Panc1 (cell line): Measurements from ENCODE around the gene EXD1. TPM values are rescaled to one million over a fixed set of nuclear protein-coding genes. Genes with fewer than 3 reads are reported as not detected.
"Not testable (repeated sequence)": the region's sequence is repeated elsewhere in the genome, so short reads cannot be mapped to it uniquely, and the experiment has no call there.

Experiments used
- ATAC-seq: fragments of 200-7000 bp; cut with Tn5 transposase; 2 replicates; pipeline ENCODE4 v1.9.1; 2020; ENCODE audit warnings: mild to moderate bottlenecking, moderate library complexity
- BruUV-seq: library from RNA; stranded (reverse); fragments of 400-500 nt; replicated peaks from 2 replicates; lab custom pipeline; 2021; lab: Mats Ljungman, UMichigan
- CTCF ChIA-PET: fragments of 300-600 bp; sonication (Branson Sonifier 250); formaldehyde crosslinking; loops from one replicate; lab custom pipeline; 2022; ENCODE audit warnings: antibody characterized with exemption; lab: Charles Lee
- POLR2A ChIA-PET: fragments of 300-600 bp; sonication (Branson Sonifier 250); formaldehyde crosslinking; loops from one replicate; lab custom pipeline; 2022; ENCODE audit warnings: antibody characterized with exemption; lab: Charles Lee
- DNase-seq: peaks from one replicate; pipeline ENCODE4 v3.0.0-alpha.2; 2010; ENCODE audit warnings: low read depth, low spot score
- H3K27ac ChIP-seq: 2 replicates; pipeline ENCODE4 v1.5.1; 2011; ENCODE audit warnings: mild to moderate bottlenecking, low read length, inconsistent platforms
- H3K27me3 ChIP-seq: fragments of 200-500 bp; sonication (Bioruptor generic); 2 replicates; pipeline ENCODE4 v1.6.0; 2014; ENCODE audit warnings: low read length, inconsistent platforms; ENCODE audit not compliant: control insufficient read depth, insufficient read depth
- H3K36me3 ChIP-seq: fragments of 200-500 bp; sonication (Bioruptor generic); 2 replicates; pipeline ENCODE4 v1.5.1; 2014; ENCODE audit warnings: inconsistent platforms, mild to moderate bottlenecking, low read length, moderate library complexity; ENCODE audit not compliant: control insufficient read depth, insufficient read depth
- H3K4me1 ChIP-seq: 2 replicates; pipeline ENCODE4 v1.5.1; 2011; ENCODE audit warnings: inconsistent platforms, mild to moderate bottlenecking, low read length, moderate library complexity; ENCODE audit not compliant: control insufficient read depth, insufficient read depth
- H3K4me3 ChIP-seq, 2 experiments: 2 replicates each; pipeline ENCODE4 v1.5.1; 2011 to 2012; ENCODE audit warnings: low read depth in 2 of 2, low read length in 2 of 2, mild to moderate bottlenecking in 2 of 2, inconsistent platforms in 1 of 2, moderate library complexity in 1 of 2
- H3K9me3 ChIP-seq: fragments of 200-500 bp; sonication (Bioruptor generic); 2 replicates; pipeline ENCODE4 v1.5.1; 2014; ENCODE audit warnings: low read depth, mild to moderate bottlenecking, inconsistent platforms, low read length, moderate library complexity; ENCODE audit not compliant: control insufficient read depth, insufficient read depth
- POLR2AphosphoS5 ChIP-seq: IDR thresholded peaks from 2 replicates; pipeline ENCODE4 v1.6.1; 2012; ENCODE audit warnings: mild to moderate bottlenecking, low read depth, low read length, moderate library complexity
- SIN3A ChIP-seq: IDR thresholded peaks from 2 replicates; pipeline ENCODE4 v1.6.1; 2012; ENCODE audit warnings: low read depth, mild to moderate bottlenecking, low read length, moderate library complexity, borderline replicate concordance; ENCODE audit not compliant: insufficient read depth
- TCF7L2 ChIP-seq: IDR thresholded peaks from 2 replicates; pipeline ENCODE4 v1.6.1; 2011; ENCODE audit warnings: mild to moderate bottlenecking, low read depth, low read length, inconsistent platforms
- in situ Hi-C: cut with HindIII; loops from 2 replicates; pipeline ENCODE4 v1.10.0; 2016; ENCODE audit warnings: low sequenced_read_pairs, low pct_unique_long_range_greater_than_20kb
- intact Hi-C: fragments of 100-400 bp; cut with micrococcal nuclease; formaldehyde crosslinking; loops from one replicate; pipeline ENCODE4 v1.10.0; 2022; ENCODE audit not compliant: unreplicated experiment
- total RNA-seq: library from RNA; stranded (reverse); gene quantifications from one replicate; pipeline ENCODE4 v1.2.1, GENCODE V29; 2021; ENCODE audit not compliant: unreplicated experiment
- TF ChIP-seq, protein P1 (sequence below): fragments of 450-650 bp; IDR thresholded peaks from 2 replicates; pipeline ENCODE4 v1.5.1; 2017; ENCODE audit warnings: mild to moderate bottlenecking
- TF ChIP-seq, protein P2 (sequence below), 2 experiments: IDR thresholded peaks; 2 replicates each; pipeline ENCODE4 v1.6.1; 2011 to 2012; ENCODE audit warnings: low read depth in 2 of 2, control low read depth in 1 of 2, low read length in 1 of 2, mild to moderate bottlenecking in 1 of 2, moderate library complexity in 1 of 2; ENCODE audit not compliant: insufficient read depth in 1 of 2

EXD1 gene
- total RNA-seq, 1 experiment from 2014 or later, result 0.15 TPM

DNA sequence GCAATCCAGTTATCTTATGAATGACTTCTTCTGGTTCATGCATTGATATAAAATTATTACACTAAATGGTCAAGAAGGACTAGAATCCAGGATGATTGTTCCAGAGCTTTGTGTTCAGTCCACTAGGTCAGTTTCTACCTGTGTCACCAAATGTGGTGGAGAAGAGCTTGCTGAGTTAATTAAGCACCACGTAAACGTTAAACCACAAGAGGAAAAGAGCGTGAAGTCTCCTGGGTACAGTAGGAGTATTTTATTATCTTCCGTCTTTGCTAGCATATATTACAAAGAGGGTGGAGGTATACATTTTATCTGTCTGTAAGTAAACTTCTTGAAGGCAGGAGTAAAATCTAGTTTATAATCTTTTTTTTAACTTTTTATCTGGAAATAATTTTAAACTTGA lies 24.0 kb upstream of the EXD1 start:
- TF ChIP-seq POLR2AphosphoS5 (no peak), TCF7L2 (no peak), SIN3A (no peak)
- TF ChIP-seq, protein P1, sequence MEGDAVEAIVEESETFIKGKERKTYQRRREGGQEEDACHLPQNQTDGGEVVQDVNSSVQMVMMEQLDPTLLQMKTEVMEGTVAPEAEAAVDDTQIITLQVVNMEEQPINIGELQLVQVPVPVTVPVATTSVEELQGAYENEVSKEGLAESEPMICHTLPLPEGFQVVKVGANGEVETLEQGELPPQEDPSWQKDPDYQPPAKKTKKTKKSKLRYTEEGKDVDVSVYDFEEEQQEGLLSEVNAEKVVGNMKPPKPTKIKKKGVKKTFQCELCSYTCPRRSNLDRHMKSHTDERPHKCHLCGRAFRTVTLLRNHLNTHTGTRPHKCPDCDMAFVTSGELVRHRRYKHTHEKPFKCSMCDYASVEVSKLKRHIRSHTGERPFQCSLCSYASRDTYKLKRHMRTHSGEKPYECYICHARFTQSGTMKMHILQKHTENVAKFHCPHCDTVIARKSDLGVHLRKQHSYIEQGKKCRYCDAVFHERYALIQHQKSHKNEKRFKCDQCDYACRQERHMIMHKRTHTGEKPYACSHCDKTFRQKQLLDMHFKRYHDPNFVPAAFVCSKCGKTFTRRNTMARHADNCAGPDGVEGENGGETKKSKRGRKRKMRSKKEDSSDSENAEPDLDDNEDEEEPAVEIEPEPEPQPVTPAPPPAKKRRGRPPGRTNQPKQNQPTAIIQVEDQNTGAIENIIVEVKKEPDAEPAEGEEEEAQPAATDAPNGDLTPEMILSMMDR, result no peak
- TF ChIP-seq, protein P2, sequence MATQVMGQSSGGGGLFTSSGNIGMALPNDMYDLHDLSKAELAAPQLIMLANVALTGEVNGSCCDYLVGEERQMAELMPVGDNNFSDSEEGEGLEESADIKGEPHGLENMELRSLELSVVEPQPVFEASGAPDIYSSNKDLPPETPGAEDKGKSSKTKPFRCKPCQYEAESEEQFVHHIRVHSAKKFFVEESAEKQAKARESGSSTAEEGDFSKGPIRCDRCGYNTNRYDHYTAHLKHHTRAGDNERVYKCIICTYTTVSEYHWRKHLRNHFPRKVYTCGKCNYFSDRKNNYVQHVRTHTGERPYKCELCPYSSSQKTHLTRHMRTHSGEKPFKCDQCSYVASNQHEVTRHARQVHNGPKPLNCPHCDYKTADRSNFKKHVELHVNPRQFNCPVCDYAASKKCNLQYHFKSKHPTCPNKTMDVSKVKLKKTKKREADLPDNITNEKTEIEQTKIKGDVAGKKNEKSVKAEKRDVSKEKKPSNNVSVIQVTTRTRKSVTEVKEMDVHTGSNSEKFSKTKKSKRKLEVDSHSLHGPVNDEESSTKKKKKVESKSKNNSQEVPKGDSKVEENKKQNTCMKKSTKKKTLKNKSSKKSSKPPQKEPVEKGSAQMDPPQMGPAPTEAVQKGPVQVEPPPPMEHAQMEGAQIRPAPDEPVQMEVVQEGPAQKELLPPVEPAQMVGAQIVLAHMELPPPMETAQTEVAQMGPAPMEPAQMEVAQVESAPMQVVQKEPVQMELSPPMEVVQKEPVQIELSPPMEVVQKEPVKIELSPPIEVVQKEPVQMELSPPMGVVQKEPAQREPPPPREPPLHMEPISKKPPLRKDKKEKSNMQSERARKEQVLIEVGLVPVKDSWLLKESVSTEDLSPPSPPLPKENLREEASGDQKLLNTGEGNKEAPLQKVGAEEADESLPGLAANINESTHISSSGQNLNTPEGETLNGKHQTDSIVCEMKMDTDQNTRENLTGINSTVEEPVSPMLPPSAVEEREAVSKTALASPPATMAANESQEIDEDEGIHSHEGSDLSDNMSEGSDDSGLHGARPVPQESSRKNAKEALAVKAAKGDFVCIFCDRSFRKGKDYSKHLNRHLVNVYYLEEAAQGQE (IDR thresholded peaks at IDR 0.05; ENCODE audit: insufficient read depth in 1 of 2, low read depth in 2 of 2, low read length in 1 of 2), result no peak
- POLR2A ChIA-PET, result no interaction called here
- Histone ChIP-seq H3K27ac (no peak overlapping the region), H3K9me3 (no peaks in the 10 kb centered on the region), H3K27me3 (no peaks in the 10 kb centered on the region), H3K4me1 (peaks cover 10% of the 10 kb centered on the region; the same call in 1 of the 2 replicates), H3K4me3 (no peak overlapping the region), H3K36me3 (peaks cover 6% of the 10 kb centered on the region; the same call in 1 of the 2 replicates)
- in situ Hi-C loops, result no loop called here
- ATAC-seq (no peak), DNase-seq (no peak)
- CTCF ChIA-PET, result no interaction called here
- intact Hi-C loops, result no loop called here
- no TSS peak for BruUV-seq

DNA sequence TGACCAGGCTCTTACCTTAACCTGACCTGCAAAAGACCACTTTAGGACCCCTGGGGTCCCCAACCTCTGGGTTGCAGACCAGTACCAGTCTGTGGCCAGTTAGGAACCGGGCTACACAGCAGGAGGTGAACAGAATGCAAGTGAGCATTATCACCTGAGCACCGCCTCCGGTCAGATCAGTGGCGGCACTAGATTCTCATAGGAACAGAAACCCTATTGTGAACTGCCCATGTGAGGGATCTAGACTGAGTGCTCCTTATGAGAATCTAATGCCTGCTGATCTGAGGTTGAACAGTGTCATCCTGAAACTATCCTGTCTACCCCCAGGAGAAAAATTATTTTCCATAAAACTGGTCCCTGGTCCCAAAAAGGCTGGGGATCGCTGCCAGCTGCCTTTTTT lies 20.9 kb upstream of the EXD1 start:
- 0 out of 2 replicates have a peak, but pooled peaks cover 8% of the 10 kb centered on the region for H3K4me1 ChIP-seq
- no TSS peak for BruUV-seq
- TF ChIP-seq POLR2AphosphoS5 (no peak), SIN3A (no peak), TCF7L2 (no peak)
- TF ChIP-seq, protein P2 (IDR thresholded peaks at IDR 0.05; ENCODE audit: insufficient read depth in 1 of 2, low read depth in 2 of 2, low read length in 1 of 2), result no peak
- TF ChIP-seq, protein P1, result no peak
- H3K27ac ChIP-seq, result no peak overlapping the region
- peaks cover 4% of the 10 kb centered on the region; the same call in 1 of the 2 replicates for H3K36me3 ChIP-seq
- ChIA-PET POLR2A (no interaction called here), CTCF (no interaction called here)
- in situ Hi-C loops (no loop called here), intact Hi-C loops (no loop called here)
- DNase-seq (no peak), ATAC-seq (no peak)
- no peaks in the 10 kb centered on the region for H3K9me3 ChIP-seq
- H3K4me3 ChIP-seq, result no peak overlapping the region
- no peaks in the 10 kb centered on the region for H3K27me3 ChIP-seq

DNA sequence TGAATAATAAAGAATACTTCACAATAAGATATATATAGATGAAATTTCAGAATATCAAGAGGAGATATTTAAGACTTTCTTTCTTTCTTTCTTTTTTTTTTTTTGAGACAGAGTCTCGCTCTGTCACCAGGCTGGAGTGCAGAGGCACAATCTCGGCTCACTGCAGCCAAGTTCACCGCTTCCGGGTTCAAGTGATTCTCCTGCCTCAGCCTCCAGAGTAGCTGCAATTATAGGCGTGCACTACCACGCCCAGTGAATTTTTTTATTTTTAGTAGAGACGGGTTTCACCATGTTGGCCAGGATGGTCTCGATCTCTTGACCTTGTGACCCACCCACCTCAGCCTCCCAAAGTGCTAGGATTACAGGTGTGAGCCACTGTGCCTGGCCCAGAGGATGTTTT lies 20.2 kb upstream of the EXD1 start:
- H3K4me1 ChIP-seq, BruUV-seq, H3K27me3 ChIP-seq, ATAC-seq, H3K27ac ChIP-seq, POLR2A ChIA-PET, H3K9me3 ChIP-seq, in situ Hi-C loops, H3K4me3 ChIP-seq, intact Hi-C loops, H3K36me3 ChIP-seq, DNase-seq: not testable (repeated sequence)
- CTCF ChIA-PET, result interaction anchor here (0.6 to 0.7 kb wide), 2 partner anchors 78 to 342 kb away, joined by 4 to 7 read pairs; no protein-coding TSS in a partner anchor
